HepG2 (cell line): ENCODE results near the gene PIGR. TPM values are rescaled to one million over a fixed set of nuclear protein-coding genes. Genes with fewer than 3 reads are reported as not detected.

Source experiments
- ATAC-seq: fragments of 200-7000 bp; cut with Tn5 transposase; 3 replicates; pipeline ENCODE4 v1.9.1; 2020; ENCODE audit warnings: mild to moderate bottlenecking, moderate library complexity
- BruUV-seq: library from RNA; stranded (reverse); fragments of 400-500 nt; replicated peaks from 2 replicates; lab custom pipeline; 2021; lab: Mats Ljungman, UMichigan
- CTCF ChIA-PET: fragments of 300-600 bp; formaldehyde crosslinking; extraction: SDS; loops from one replicate; lab custom pipeline; 2021; ENCODE audit warnings: low total read pairs, inconsistent platforms, low intra/inter-chr PET ratio; lab: Yijun Ruan, JAX
- POLR2A ChIA-PET: fragments of 350-600 bp; sonication (Branson Sonifier 250); formaldehyde crosslinking; loops from one replicate; lab custom pipeline; 2020; ENCODE audit warnings: antibody characterized with exemption, inconsistent platforms; lab: Yijun Ruan, JAX
- DNase-seq: peaks from one replicate; pipeline ENCODE4 v3.0.0-alpha.2; 2015; ENCODE audit warnings: low spot score
- FAIRE-seq: peaks from 3 replicates; lab custom pipeline; 2011; peaks lifted over from hg19 to GRCh38; lab: Jason Lieb, UNC
- H2AFZ ChIP-seq: one replicate; pipeline ENCODE4 v1.6.1; 2011; ENCODE audit warnings: low read length, inconsistent platforms
- H3K27ac ChIP-seq: fragments of 300-600 bp; 3 replicates; pipeline ENCODE4 v1.8.0; 2011; ENCODE audit warnings: mixed run types, mild to moderate bottlenecking, mixed read lengths, low read length, inconsistent platforms; ENCODE audit not compliant: insufficient read depth; ENCODE audit errors: extremely low read length
- H3K27me3 ChIP-seq, 2 experiments: fragments of 200-600 bp in 1 of 2; 2 replicates in 1 of 2; 3 replicates in 1 of 2; pipeline versions ENCODE4 v1.6.0 to v1.8.0; 2011; ENCODE audit warnings: low read length in 2 of 2, mild to moderate bottlenecking in 2 of 2, moderate library complexity in 2 of 2, inconsistent platforms in 1 of 2; ENCODE audit not compliant: insufficient read depth in 2 of 2, control insufficient read depth in 1 of 2
- H3K36me3 ChIP-seq, 2 experiments: fragments of 200-600 bp in 1 of 2; replicated peaks in 1 of 2; 2 replicates in 1 of 2; 3 replicates in 1 of 2; pipeline versions ENCODE4 v1.5.1 to v1.8.0; 2011; ENCODE audit warnings: low read length in 2 of 2, inconsistent platforms in 1 of 2; ENCODE audit not compliant: insufficient read depth in 2 of 2, control insufficient read depth in 1 of 2
- H3K4me1 ChIP-seq: 2 replicates; pipeline ENCODE4 v1.5.1; 2012; ENCODE audit warnings: low read length, inconsistent platforms; ENCODE audit not compliant: insufficient read depth
- H3K4me2 ChIP-seq: 2 replicates; pipeline ENCODE4 v1.6.0; 2011; ENCODE audit warnings: low read depth, low read length, inconsistent platforms
- H3K4me3 ChIP-seq, 3 experiments: fragments of 200-600 bp in 1 of 3; sonication (generic), shearing (Covaris generic) in 1 of 3; replicated peaks in 1 of 3; 2 replicates each; pipeline ENCODE4 v1.5.1; 2011 to 2016; ENCODE audit warnings: low read length in 3 of 3, inconsistent platforms in 2 of 3, low read depth in 2 of 3, mild to moderate bottlenecking in 2 of 3, control low read depth in 1 of 3, mixed read lengths in 1 of 3; ENCODE audit not compliant: insufficient read depth in 1 of 3
- H3K79me2 ChIP-seq: one replicate; pipeline ENCODE4 v1.6.1; 2011; ENCODE audit warnings: low read length, inconsistent platforms; ENCODE audit not compliant: insufficient read depth
- H3K9ac ChIP-seq: 2 replicates; pipeline ENCODE4 v1.6.0; 2011; ENCODE audit warnings: mild to moderate bottlenecking, low read depth, low read length, inconsistent platforms; ENCODE audit not compliant: insufficient read depth
- H3K9me3 ChIP-seq: 2 replicates; pipeline ENCODE4 v1.5.1; 2012; ENCODE audit warnings: mild to moderate bottlenecking, low read length
- H4K20me1 ChIP-seq: 2 replicates; pipeline ENCODE4 v1.6.0; 2011; ENCODE audit warnings: inconsistent platforms, mild to moderate bottlenecking, low read length, moderate library complexity; ENCODE audit not compliant: insufficient read depth
- E2F2 ChIP-seq: sonication (generic); formaldehyde crosslinking; IDR thresholded peaks from 2 replicates; pipeline ENCODE4 v1.4.0; 2020; ENCODE audit warnings: missing genetic modification reagents, borderline replicate concordance
- FOSL2 ChIP-seq: sonication (generic); formaldehyde crosslinking; IDR thresholded peaks from 2 replicates; pipeline ENCODE4 v1.4.0; 2020; ENCODE audit warnings: missing genetic modification reagents
- HCFC1 ChIP-seq: fragments of 150-350 bp; IDR thresholded peaks from 2 replicates; pipeline ENCODE4 v1.6.1; 2014; ENCODE audit warnings: low read depth, low read length
- MIER2 ChIP-seq: IDR thresholded peaks from 2 replicates; pipeline ENCODE4 v1.6.1; 2016; ENCODE audit warnings: missing biosample characterization, missing genetic modification reagents
- TCF7 ChIP-seq: sonication (generic); IDR thresholded peaks from 2 replicates; pipeline ENCODE4 v1.6.1; 2016; ENCODE audit warnings: antibody characterized with exemption, low read depth
- ZNF260 ChIP-seq: sonication (generic); formaldehyde crosslinking; IDR thresholded peaks from 2 replicates; pipeline ENCODE4 v1.4.0; 2020; ENCODE audit warnings: missing genetic modification reagents, low read depth, mild to moderate bottlenecking, borderline replicate concordance
- ZNF292 ChIP-seq: sonication (generic); formaldehyde crosslinking; IDR thresholded peaks from 2 replicates; pipeline ENCODE4 v1.8.1; 2022; ENCODE audit warnings: mild to moderate bottlenecking, low read depth, missing genetic modification reagents, borderline replicate concordance
- ZNF562 ChIP-seq: sonication (generic); formaldehyde crosslinking; IDR thresholded peaks from 2 replicates; pipeline ENCODE4 v1.8.0; 2022; ENCODE audit warnings: missing genetic modification reagents, borderline replicate concordance
- ZNF644 ChIP-seq: IDR thresholded peaks from 2 replicates; pipeline ENCODE4 v1.6.1; 2016; ENCODE audit warnings: low read depth
- WGBS: methylation state at CpG from one replicate; pipeline ENCODE4 v1.1.6; 2017; ENCODE audit warnings: low lambda C conversion rate; 5-methylcytosine and 5-hydroxymethylcytosine counted together
- in situ Hi-C: cut with HindIII; loops from 2 replicates; pipeline ENCODE4 v1.10.0; 2017; ENCODE audit warnings: low pct_unique_long_range_greater_than_20kb; ENCODE audit not compliant: extremely low pct_ligation_motif_present
- intact Hi-C: fragments of 100-400 bp; cut with micrococcal nuclease; formaldehyde crosslinking; loops from one replicate; pipeline ENCODE4 v1.10.0; 2022; ENCODE audit not compliant: unreplicated experiment
- polyA plus RNA-seq, 8 experiments: library from polyadenylated mRNA; depleted of rRNA in 3 of 8; stranded (reverse) in 7 of 8; unstranded in 1 of 8; fragments of >200 nt; fragmentation: Illumina TruSeq in 4 of 8; extraction: Trizol in 4 of 8; gene quantifications; 2 replicates each; pipeline versions ENCODE4 v1.2.1 to v1.2.3, GENCODE V29; 2011 to 2016; ENCODE audit warnings: low read depth in 4 of 8, missing spikeins in 1 of 8, mixed read lengths in 1 of 8; ENCODE audit not compliant: insufficient read depth in 1 of 8
- total RNA-seq, 5 experiments: library from RNA; depleted of rRNA; stranded (reverse); fragments of >200 nt; fragmentation: Illumina TruSeq; extraction: Trizol; gene quantifications; 2 replicates each; pipeline ENCODE4 v1.2.3, GENCODE V29; 2016; ENCODE audit warnings: low read depth in 1 of 5
- TF ChIP-seq, protein P1 (sequence below): sonication (generic); formaldehyde crosslinking; IDR thresholded peaks from 2 replicates; pipeline ENCODE4 v1.4.0; 2020; ENCODE audit warnings: mild to moderate bottlenecking, missing genetic modification reagents
- TF ChIP-seq, protein P2 (sequence below): sonication (generic); formaldehyde crosslinking; IDR thresholded peaks from 2 replicates; pipeline ENCODE4 v1.5.0; 2020; ENCODE audit warnings: mild to moderate bottlenecking, missing genetic modification reagents, borderline replicate concordance
- TF ChIP-seq, protein P3 (sequence below), 2 experiments: sonication (generic) in 1 of 2; formaldehyde crosslinking in 1 of 2; IDR thresholded peaks; 2 replicates each; pipeline versions ENCODE4 v1.4.0 to v1.6.1; 2016 to 2020; ENCODE audit warnings: borderline replicate concordance in 1 of 2, low read depth in 1 of 2, mild to moderate bottlenecking in 1 of 2, missing genetic modification reagents in 1 of 2

Gene PIGR
- total and polyA plus RNA-seq, 2 of the 13 experiments (the other 11 are each of a cell fraction or from before 2014, with no cell fraction given) = not detected

GRCh38 chr1:206952171-206952570, 5.9 kb upstream of the PIGR start:
- Histone ChIP-seq H3K9ac (peak overlapping the region; percentile 19), H3K4me1 (peaks cover 90% of the 10 kb centered on the region), H3K27me3 (no peaks in the 10 kb centered on the region), H3K9me3 (0 out of 2 replicates have a peak, but pooled peaks cover 7% of the 10 kb centered on the region), H3K79me2 (no peaks in the 10 kb centered on the region), H3K27ac (peak overlapping the region; percentile 43), H3K4me3 (peak overlapping the region; percentile 42 to 66 (median 58)), H2AFZ (peak overlapping the region; percentile 49), H4K20me1 (no peaks in the 10 kb centered on the region), H3K4me2 (peak overlapping the region; percentile 96), H3K36me3 (no peaks in the 10 kb centered on the region)
- BruUV-seq = no TSS peak
- intact Hi-C loops = no loop called here
- in situ Hi-C loops = no loop called here
- WGBS = 0% methylated on average over 4 of the region's 4 CpGs
- ATAC-seq (peak; percentile 63), FAIRE-seq (peak; percentile 72), DNase-seq (peak; percentile 37)
- ChIA-PET CTCF (no interaction called here), POLR2A (interaction anchor here (0.9 to 1.2 kb wide), 2 partner anchors 9 to 152 kb away, joined by 3 read pairs; partner anchors contain the start of gene C4BPA)
- TF ChIP-seq TCF7 = no peak
- no peak for TF ChIP-seq ZNF260
- TF ChIP-seq, protein P1, sequence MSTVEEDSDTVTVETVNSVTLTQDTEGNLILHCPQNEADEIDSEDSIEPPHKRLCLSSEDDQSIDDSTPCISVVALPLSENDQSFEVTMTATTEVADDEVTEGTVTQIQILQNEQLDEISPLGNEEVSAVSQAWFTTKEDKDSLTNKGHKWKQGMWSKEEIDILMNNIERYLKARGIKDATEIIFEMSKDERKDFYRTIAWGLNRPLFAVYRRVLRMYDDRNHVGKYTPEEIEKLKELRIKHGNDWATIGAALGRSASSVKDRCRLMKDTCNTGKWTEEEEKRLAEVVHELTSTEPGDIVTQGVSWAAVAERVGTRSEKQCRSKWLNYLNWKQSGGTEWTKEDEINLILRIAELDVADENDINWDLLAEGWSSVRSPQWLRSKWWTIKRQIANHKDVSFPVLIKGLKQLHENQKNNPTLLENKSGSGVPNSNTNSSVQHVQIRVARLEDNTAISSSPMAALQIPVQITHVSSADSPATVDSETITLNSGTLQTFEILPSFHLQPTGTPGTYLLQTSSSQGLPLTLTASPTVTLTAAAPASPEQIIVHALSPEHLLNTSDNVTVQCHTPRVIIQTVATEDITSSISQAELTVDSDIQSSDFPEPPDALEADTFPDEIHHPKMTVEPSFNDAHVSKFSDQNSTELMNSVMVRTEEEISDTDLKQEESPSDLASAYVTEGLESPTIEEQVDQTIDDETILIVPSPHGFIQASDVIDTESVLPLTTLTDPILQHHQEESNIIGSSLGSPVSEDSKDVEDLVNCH (CRISPR knock-in tag) = no peak
- peak; percentile 83 for TF ChIP-seq FOSL2 (CRISPR knock-in tag)
- TF ChIP-seq E2F2 = no peak
- peak; percentile 23; the same call in 1 of the 2 replicates for TF ChIP-seq ZNF644
- TF ChIP-seq ZNF292 (CRISPR knock-in tag) = peak; percentile 45; the same call in 1 of the 2 replicates
- TF ChIP-seq, protein P2, sequence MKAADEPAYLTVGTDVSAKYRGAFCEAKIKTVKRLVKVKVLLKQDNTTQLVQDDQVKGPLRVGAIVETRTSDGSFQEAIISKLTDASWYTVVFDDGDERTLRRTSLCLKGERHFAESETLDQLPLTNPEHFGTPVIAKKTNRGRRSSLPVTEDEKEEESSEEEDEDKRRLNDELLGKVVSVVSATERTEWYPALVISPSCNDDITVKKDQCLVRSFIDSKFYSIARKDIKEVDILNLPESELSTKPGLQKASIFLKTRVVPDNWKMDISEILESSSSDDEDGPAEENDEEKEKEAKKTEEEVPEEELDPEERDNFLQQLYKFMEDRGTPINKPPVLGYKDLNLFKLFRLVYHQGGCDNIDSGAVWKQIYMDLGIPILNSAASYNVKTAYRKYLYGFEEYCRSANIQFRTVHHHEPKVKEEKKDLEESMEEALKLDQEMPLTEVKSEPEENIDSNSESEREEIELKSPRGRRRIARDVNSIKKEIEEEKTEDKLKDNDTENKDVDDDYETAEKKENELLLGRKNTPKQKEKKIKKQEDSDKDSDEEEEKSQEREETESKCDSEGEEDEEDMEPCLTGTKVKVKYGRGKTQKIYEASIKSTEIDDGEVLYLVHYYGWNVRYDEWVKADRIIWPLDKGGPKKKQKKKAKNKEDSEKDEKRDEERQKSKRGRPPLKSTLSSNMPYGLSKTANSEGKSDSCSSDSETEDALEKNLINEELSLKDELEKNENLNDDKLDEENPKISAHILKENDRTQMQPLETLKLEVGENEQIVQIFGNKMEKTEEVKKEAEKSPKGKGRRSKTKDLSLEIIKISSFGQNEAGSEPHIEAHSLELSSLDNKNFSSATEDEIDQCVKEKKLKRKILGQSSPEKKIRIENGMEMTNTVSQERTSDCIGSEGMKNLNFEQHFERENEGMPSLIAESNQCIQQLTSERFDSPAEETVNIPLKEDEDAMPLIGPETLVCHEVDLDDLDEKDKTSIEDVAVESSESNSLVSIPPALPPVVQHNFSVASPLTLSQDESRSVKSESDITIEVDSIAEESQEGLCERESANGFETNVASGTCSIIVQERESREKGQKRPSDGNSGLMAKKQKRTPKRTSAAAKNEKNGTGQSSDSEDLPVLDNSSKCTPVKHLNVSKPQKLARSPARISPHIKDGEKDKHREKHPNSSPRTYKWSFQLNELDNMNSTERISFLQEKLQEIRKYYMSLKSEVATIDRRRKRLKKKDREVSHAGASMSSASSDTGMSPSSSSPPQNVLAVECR (CRISPR knock-in tag) = no peak
- no peak for TF ChIP-seq ZNF562
- no peak for TF ChIP-seq HCFC1
- TF ChIP-seq, protein P3, sequence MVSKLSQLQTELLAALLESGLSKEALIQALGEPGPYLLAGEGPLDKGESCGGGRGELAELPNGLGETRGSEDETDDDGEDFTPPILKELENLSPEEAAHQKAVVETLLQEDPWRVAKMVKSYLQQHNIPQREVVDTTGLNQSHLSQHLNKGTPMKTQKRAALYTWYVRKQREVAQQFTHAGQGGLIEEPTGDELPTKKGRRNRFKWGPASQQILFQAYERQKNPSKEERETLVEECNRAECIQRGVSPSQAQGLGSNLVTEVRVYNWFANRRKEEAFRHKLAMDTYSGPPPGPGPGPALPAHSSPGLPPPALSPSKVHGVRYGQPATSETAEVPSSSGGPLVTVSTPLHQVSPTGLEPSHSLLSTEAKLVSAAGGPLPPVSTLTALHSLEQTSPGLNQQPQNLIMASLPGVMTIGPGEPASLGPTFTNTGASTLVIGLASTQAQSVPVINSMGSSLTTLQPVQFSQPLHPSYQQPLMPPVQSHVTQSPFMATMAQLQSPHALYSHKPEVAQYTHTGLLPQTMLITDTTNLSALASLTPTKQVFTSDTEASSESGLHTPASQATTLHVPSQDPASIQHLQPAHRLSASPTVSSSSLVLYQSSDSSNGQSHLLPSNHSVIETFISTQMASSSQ (IDR thresholded peaks at IDR 0.05; ENCODE audit: low read depth) = no peak
- TF ChIP-seq, protein P3 (CRISPR knock-in tag; IDR thresholded peaks at IDR 0.05; ENCODE audit: borderline replicate concordance) = no peak
- TF ChIP-seq MIER2 (CRISPR knock-in tag) = no peak
